Measurements from ENCODE around the gene AHSG.
"Not testable (repeated sequence)": the region's sequence is repeated elsewhere in the genome, so short reads cannot be mapped to it uniquely, and the experiment has no call there.

AHSG gene

GRCh38 chr3:186620213-186621092 lies 7.6 kb downstream of the AHSG start:
- no peaks in the 10 kb centered on the region for H3K9me3 Mint-ChIP-seq (ENCODE audit: low read depth)
- H3K4me1 Mint-ChIP-seq (ENCODE audit: low read depth) = peaks cover 12% of the 10 kb centered on the region
- no peak overlapping the region for H3K27ac Mint-ChIP-seq
- no peaks in the 10 kb centered on the region for H3K36me3 Mint-ChIP-seq
- H3K27me3 Mint-ChIP-seq = peaks cover 10% of the 10 kb centered on the region
- H3K4me3 Mint-ChIP-seq = no peak overlapping the region

GRCh38 chr3:186621894-186622650 lies 9.2 kb downstream of the AHSG start:
- Mint-ChIP-seq H3K27me3 (peaks cover 10% of the 10 kb centered on the region), H3K4me3 (no peak overlapping the region), H3K4me1 (ENCODE audit: low read depth) (peaks cover 4% of the 10 kb centered on the region), H3K27ac (no peak overlapping the region), H3K9me3 (ENCODE audit: low read depth) (no peaks in the 10 kb centered on the region), H3K36me3 (no peaks in the 10 kb centered on the region)

- no peak overlapping the region for H3K4me3 Mint-ChIP-seq
- no peak overlapping the region for H3K27ac Mint-ChIP-seq
- no peaks in the 10 kb centered on the region for H3K36me3 Mint-ChIP-seq
- H3K4me1 Mint-ChIP-seq (ENCODE audit: low read depth) = no peaks in the 10 kb centered on the region
- H3K9me3 Mint-ChIP-seq (ENCODE audit: low read depth) = no peaks in the 10 kb centered on the region
- peaks cover 9% of the 10 kb centered on the region for H3K27me3 Mint-ChIP-seq
These were observed 9.9 kb downstream of the AHSG start for GRCh38 chr3:186622651-186623310.

GRCh38 chr3:186624598-186624997 lies 11.7 kb downstream of the AHSG start:
- H3K27ac Mint-ChIP-seq = no peak overlapping the region
- H3K9me3 Mint-ChIP-seq (ENCODE audit: low read depth) = no peaks in the 10 kb centered on the region
- H3K4me1 Mint-ChIP-seq (ENCODE audit: low read depth) = no peaks in the 10 kb centered on the region
- no peak overlapping the region for H3K4me3 Mint-ChIP-seq
- peaks cover 7% of the 10 kb centered on the region for H3K27me3 Mint-ChIP-seq
- no peaks in the 10 kb centered on the region for H3K36me3 Mint-ChIP-seq

- Mint-ChIP-seq H3K4me3 (no peak overlapping the region), H3K27me3 (peaks cover 9% of the 10 kb centered on the region), H3K27ac (no peak overlapping the region), H3K4me1 (ENCODE audit: low read depth) (no peaks in the 10 kb centered on the region), H3K9me3 (ENCODE audit: low read depth) (no peaks in the 10 kb centered on the region), H3K36me3 (no peaks in the 10 kb centered on the region)
These were observed 12.8 kb downstream of the AHSG start for GRCh38 chr3:186625600-186626042.

GRCh38 chr3:186626254-186626847 lies 13.5 kb downstream of the AHSG start:
- Mint-ChIP-seq H3K4me3 (no peak overlapping the region), H3K9me3 (ENCODE audit: low read depth) (no peaks in the 10 kb centered on the region), H3K36me3 (no peaks in the 10 kb centered on the region), H3K4me1 (ENCODE audit: low read depth) (no peaks in the 10 kb centered on the region), H3K27me3 (peaks cover 9% of the 10 kb centered on the region), H3K27ac (no peak overlapping the region)

- H3K4me1 Mint-ChIP-seq (ENCODE audit: low read depth) = no peaks in the 10 kb centered on the region
- peaks cover 6% of the 10 kb centered on the region for H3K27me3 Mint-ChIP-seq
- H3K27ac Mint-ChIP-seq = no peak overlapping the region
- H3K36me3 Mint-ChIP-seq = no peaks in the 10 kb centered on the region
- H3K4me3 Mint-ChIP-seq = no peak overlapping the region
- H3K9me3 Mint-ChIP-seq (ENCODE audit: low read depth) = no peaks in the 10 kb centered on the region
These were observed 15.1 kb downstream of the AHSG start for GRCh38 chr3:186627852-186628414.

GRCh38 chr3:186628756-186629155 lies 15.9 kb downstream of the AHSG start:
- no peak overlapping the region for H3K27ac Mint-ChIP-seq
- H3K36me3 Mint-ChIP-seq = no peaks in the 10 kb centered on the region
- H3K27me3 Mint-ChIP-seq = peaks cover 6% of the 10 kb centered on the region
- H3K9me3 Mint-ChIP-seq (ENCODE audit: low read depth) = no peaks in the 10 kb centered on the region
- no peaks in the 10 kb centered on the region for H3K4me1 Mint-ChIP-seq (ENCODE audit: low read depth)
- no peak overlapping the region for H3K4me3 Mint-ChIP-seq

- peaks cover 6% of the 10 kb centered on the region for H3K27me3 Mint-ChIP-seq
- no peaks in the 10 kb centered on the region for H3K9me3 Mint-ChIP-seq (ENCODE audit: low read depth)
- no peaks in the 10 kb centered on the region for H3K36me3 Mint-ChIP-seq
- no peak overlapping the region for H3K4me3 Mint-ChIP-seq
- H3K27ac Mint-ChIP-seq = no peak overlapping the region
- no peaks in the 10 kb centered on the region for H3K4me1 Mint-ChIP-seq (ENCODE audit: low read depth)
These were observed 18.2 kb downstream of the AHSG start for GRCh38 chr3:186630950-186631641.

- no peak overlapping the region for H3K4me3 Mint-ChIP-seq
- no peaks in the 10 kb centered on the region for H3K36me3 Mint-ChIP-seq
- no peaks in the 10 kb centered on the region for H3K9me3 Mint-ChIP-seq (ENCODE audit: low read depth)
- no peak overlapping the region for H3K27ac Mint-ChIP-seq
- no peaks in the 10 kb centered on the region for H3K4me1 Mint-ChIP-seq (ENCODE audit: low read depth)
- peaks cover 7% of the 10 kb centered on the region for H3K27me3 Mint-ChIP-seq
These were observed 20.6 kb downstream of the AHSG start for GRCh38 chr3:186633481-186633880.

- H3K27ac Mint-ChIP-seq; H3K36me3 Mint-ChIP-seq; H3K4me1 Mint-ChIP-seq (ENCODE audit: low read depth); H3K27me3 Mint-ChIP-seq; H3K9me3 Mint-ChIP-seq (ENCODE audit: low read depth); H3K4me3 Mint-ChIP-seq: not testable (repeated sequence)
These were observed 21.3 kb downstream of the AHSG start for GRCh38 chr3:186634207-186634606.

- Mint-ChIP-seq H3K36me3 (no peaks in the 10 kb centered on the region), H3K9me3 (ENCODE audit: low read depth) (no peaks in the 10 kb centered on the region), H3K27me3 (peaks cover 3% of the 10 kb centered on the region), H3K4me1 (ENCODE audit: low read depth) (no peaks in the 10 kb centered on the region), H3K4me3 (no peak overlapping the region), H3K27ac (no peak overlapping the region)
These were observed 22.7 kb downstream of the AHSG start for GRCh38 chr3:186635532-186635931.

- Mint-ChIP-seq H3K27ac (no peak overlapping the region), H3K4me3 (no peak overlapping the region), H3K27me3 (peaks cover 3% of the 10 kb centered on the region), H3K4me1 (ENCODE audit: low read depth) (peaks cover 1% of the 10 kb centered on the region), H3K36me3 (no peaks in the 10 kb centered on the region), H3K9me3 (ENCODE audit: low read depth) (no peaks in the 10 kb centered on the region)
These were observed 23.7 kb downstream of the AHSG start for GRCh38 chr3:186636536-186636935.

GRCh38 chr3:186637686-186638085 lies 24.8 kb downstream of the AHSG start:
- H3K36me3 Mint-ChIP-seq = no peaks in the 10 kb centered on the region
- peaks cover 3% of the 10 kb centered on the region for H3K27me3 Mint-ChIP-seq
- H3K27ac Mint-ChIP-seq = no peak overlapping the region
- peaks cover 8% of the 10 kb centered on the region for H3K4me1 Mint-ChIP-seq (ENCODE audit: low read depth)
- H3K9me3 Mint-ChIP-seq (ENCODE audit: low read depth) = no peaks in the 10 kb centered on the region
- no peak overlapping the region for H3K4me3 Mint-ChIP-seq
